IMR-90 (cell line): ENCODE data around the gene ARHGAP23. TPM values are rescaled to one million over a fixed set of nuclear protein-coding genes. Genes with fewer than 3 reads are reported as not detected.

Source experiments
- ATAC-seq: fragments of 200-7000 bp; cut with Tn5 transposase; 2 replicates; pipeline ENCODE4 v1.9.1; 2020; ENCODE audit warnings: low read depth, mild to moderate bottlenecking, moderate library complexity
- BruUV-seq: library from RNA; stranded (reverse); fragments of 400-500 nt; replicated peaks from 2 replicates; lab custom pipeline; 2021; lab: Mats Ljungman, UMichigan
- CTCF ChIA-PET: fragments of 300-600 bp; formaldehyde crosslinking; extraction: SDS; loops from one replicate; lab custom pipeline; 2021; ENCODE audit warnings: antibody characterized with exemption; lab: Yijun Ruan, JAX
- POLR2A ChIA-PET: fragments of 300-600 bp; sonication (Branson Sonifier 250); formaldehyde crosslinking; loops from one replicate; lab custom pipeline; 2022; ENCODE audit warnings: antibody characterized with exemption; ENCODE audit not compliant: unreplicated experiment; lab: Charles Lee
- DNase-seq: peaks from one replicate; pipeline ENCODE4 v3.0.0; 2013
- H2AFZ ChIP-seq: replicated peaks from 2 replicates; pipeline ENCODE3; 2013; ENCODE audit warnings: low read length, mild to moderate bottlenecking; ENCODE audit not compliant: poor library complexity
- H2AK5ac ChIP-seq: 2 replicates; pipeline ENCODE4 v1.6.1; 2013; ENCODE audit warnings: low read depth, low read length, inconsistent platforms
- H2AK9ac ChIP-seq: replicated peaks from 2 replicates; pipeline ENCODE3; 2013; ENCODE audit warnings: mild to moderate bottlenecking, low read depth, low read length, moderate library complexity; ENCODE audit not compliant: poor library complexity
- H2BK120ac ChIP-seq: 2 replicates; pipeline ENCODE4 v1.6.1; 2013; ENCODE audit warnings: low read depth, low read length, inconsistent platforms
- H2BK15ac ChIP-seq: 3 replicates; pipeline ENCODE4 v1.6.1; 2013; ENCODE audit warnings: low read depth, low read length, inconsistent platforms
- H2BK20ac ChIP-seq: 2 replicates; pipeline ENCODE4 v1.6.1; 2013; ENCODE audit warnings: low read depth, mild to moderate bottlenecking, inconsistent platforms, low read length, moderate library complexity
- H2BK5ac ChIP-seq: 2 replicates; pipeline ENCODE4 v1.6.1; 2013; ENCODE audit warnings: mild to moderate bottlenecking, low read depth, low read length, inconsistent platforms; ENCODE audit not compliant: poor library complexity, severe bottlenecking
- H3K14ac ChIP-seq: replicated peaks from 2 replicates; pipeline ENCODE4 v1.6.1; 2013; ENCODE audit warnings: low read depth, low read length, inconsistent platforms
- H3K18ac ChIP-seq: 2 replicates; pipeline ENCODE4 v1.6.1; 2013; ENCODE audit warnings: low read depth, low read length, control low read depth
- H3K23ac ChIP-seq: 2 replicates; pipeline ENCODE4 v1.6.1; 2013; ENCODE audit warnings: low read depth, low read length, inconsistent platforms
- H3K27ac ChIP-seq: 2 replicates; pipeline ENCODE4 v1.5.1; 2013; ENCODE audit warnings: mild to moderate bottlenecking, control low read depth, low read length; ENCODE audit not compliant: insufficient read depth
- H3K27me3 ChIP-seq: 2 replicates; pipeline ENCODE4 v1.6.1; 2013; ENCODE audit warnings: low read length; ENCODE audit not compliant: control insufficient read depth, insufficient read depth
- H3K36me3 ChIP-seq: 2 replicates; pipeline ENCODE4 v1.6.1; 2013; ENCODE audit warnings: low read length, mixed read lengths; ENCODE audit not compliant: control insufficient read depth, insufficient read depth
- H3K4ac ChIP-seq: 2 replicates; pipeline ENCODE4 v1.6.1; 2013; ENCODE audit warnings: low read depth, low read length, inconsistent platforms
- H3K4me1 ChIP-seq: 2 replicates; pipeline ENCODE4 v1.6.1; 2013; ENCODE audit warnings: low read length, mixed read lengths; ENCODE audit not compliant: control insufficient read depth, insufficient read depth
- H3K4me2 ChIP-seq: 2 replicates; pipeline ENCODE4 v1.6.1; 2013; ENCODE audit warnings: low read depth, mild to moderate bottlenecking, control low read depth, low read length, moderate library complexity
- H3K4me3 ChIP-seq: 2 replicates; pipeline ENCODE4 v1.5.1; 2013; ENCODE audit warnings: low read depth, mild to moderate bottlenecking, control low read depth, low read length, moderate library complexity; ENCODE audit not compliant: insufficient read depth
- H3K56ac ChIP-seq: 2 replicates; pipeline ENCODE4 v1.6.1; 2013; ENCODE audit warnings: low read length, inconsistent platforms; ENCODE audit not compliant: insufficient read depth; ENCODE audit errors: extremely low read depth
- H3K79me1 ChIP-seq, 2 experiments: 2 replicates each; pipeline ENCODE4 v1.6.1; 2013; ENCODE audit warnings: low read length in 2 of 2, inconsistent platforms in 1 of 2, low read depth in 1 of 2
- H3K9ac ChIP-seq: 2 replicates; pipeline ENCODE4 v1.6.1; 2013; ENCODE audit warnings: low read depth, low read length, control low read depth
- H3K9me1 ChIP-seq: 2 replicates; pipeline ENCODE4 v1.6.1; 2013; ENCODE audit warnings: low read length, inconsistent platforms; ENCODE audit not compliant: insufficient read depth
- H3K9me3 ChIP-seq: 2 replicates; pipeline ENCODE4 v1.6.1; 2013; ENCODE audit warnings: low read length; ENCODE audit not compliant: control insufficient read depth, insufficient read depth
- H4K20me1 ChIP-seq: 2 replicates; pipeline ENCODE4 v1.6.1; 2013; ENCODE audit warnings: low read length, inconsistent platforms; ENCODE audit not compliant: insufficient read depth
- H4K5ac ChIP-seq: 2 replicates; pipeline ENCODE4 v1.6.1; 2013; ENCODE audit warnings: mild to moderate bottlenecking, low read depth, low read length, control low read depth
- H4K8ac ChIP-seq, 2 experiments: 2 replicates each; pipeline ENCODE4 v1.6.1; 2013; ENCODE audit warnings: low read depth in 2 of 2, low read length in 2 of 2, control low read depth in 1 of 2, inconsistent platforms in 1 of 2
- H4K91ac ChIP-seq: 2 replicates; pipeline ENCODE4 v1.6.1; 2013; ENCODE audit warnings: low read depth, low read length, inconsistent platforms; ENCODE audit not compliant: insufficient read depth
- BHLHE40 ChIP-seq: fragments of 150-350 bp; IDR thresholded peaks from 2 replicates; pipeline ENCODE4 v1.6.1; 2016; ENCODE audit warnings: mild to moderate bottlenecking, low read depth, low read length
- CEBPB ChIP-seq: IDR thresholded peaks from 2 replicates; pipeline ENCODE4 v1.6.1; 2012; ENCODE audit warnings: low read depth, low read length, improper control_type of control experiment
- CHD1 ChIP-seq: IDR thresholded peaks from 2 replicates; pipeline ENCODE4 v1.6.1; 2012; ENCODE audit warnings: low read depth, low read length, improper control_type of control experiment
- CTCF ChIP-seq: conservative IDR thresholded peaks from 2 replicates; pipeline ENCODE4 v1.5.1; 2012; ENCODE audit warnings: mild to moderate bottlenecking, low read depth, low read length, improper control_type of control experiment
- ELK1 ChIP-seq: fragments of 150-350 bp; IDR thresholded peaks from 2 replicates; pipeline ENCODE4 v1.6.1; 2016; ENCODE audit warnings: low read depth, mild to moderate bottlenecking, low read length, moderate library complexity, borderline replicate concordance
- FOS ChIP-seq: fragments of 150-350 bp; IDR thresholded peaks from 2 replicates; pipeline ENCODE4 v1.6.1; 2016; ENCODE audit warnings: low read depth, low read length
- MAFK ChIP-seq: IDR thresholded peaks from 2 replicates; pipeline ENCODE4 v1.6.1; 2012; ENCODE audit warnings: low read depth, low read length, improper control_type of control experiment
- MAZ ChIP-seq: IDR thresholded peaks from 2 replicates; pipeline ENCODE4 v1.6.1; 2012; ENCODE audit warnings: low read depth, mild to moderate bottlenecking, low read length, improper control_type of control experiment, moderate library complexity, borderline replicate concordance
- MXI1 ChIP-seq: IDR thresholded peaks from 2 replicates; pipeline ENCODE4 v1.6.1; 2012; ENCODE audit warnings: low read depth, mild to moderate bottlenecking, low read length, moderate library complexity, borderline replicate concordance
- NFE2L2 ChIP-seq: fragments of 150-350 bp; IDR thresholded peaks from 2 replicates; pipeline ENCODE4 v1.6.1; 2016; ENCODE audit warnings: low read depth, mild to moderate bottlenecking, low read length
- POLR2A ChIP-seq: IDR thresholded peaks from 2 replicates; pipeline ENCODE4 v1.6.1; 2012; ENCODE audit warnings: mild to moderate bottlenecking, low read depth, low read length
- RAD21 ChIP-seq: IDR thresholded peaks from 2 replicates; pipeline ENCODE4 v1.6.1; 2012; ENCODE audit warnings: low read length, improper control_type of control experiment
- RCOR1 ChIP-seq: IDR thresholded peaks from 2 replicates; pipeline ENCODE4 v1.6.1; 2012; ENCODE audit warnings: mild to moderate bottlenecking, low read length, improper control_type of control experiment; ENCODE audit not compliant: insufficient replicate concordance
- RFX5 ChIP-seq: IDR thresholded peaks from 2 replicates; pipeline ENCODE4 v1.8.0; 2012; ENCODE audit warnings: low read depth, mild to moderate bottlenecking, low read length, moderate library complexity
- SMC3 ChIP-seq: fragments of 150-350 bp; IDR thresholded peaks from 2 replicates; pipeline ENCODE4 v1.6.1; 2016; ENCODE audit warnings: low read depth, mild to moderate bottlenecking, antibody characterized with exemption, low read length, moderate library complexity
- USF2 ChIP-seq: fragments of 150-350 bp; IDR thresholded peaks from 2 replicates; pipeline ENCODE4 v1.6.1; 2017; ENCODE audit warnings: mild to moderate bottlenecking, antibody characterized with exemption, low read length, low read depth
- WGBS, 2 experiments: methylation state at CpG; one replicate each; pipeline versions ENCODE4 v1.1.5 to v1.1.7; 2013; ENCODE audit warnings: missing lambda C conversion rate in 2 of 2; ENCODE audit not compliant: insufficient read length in 1 of 2; ENCODE audit errors: extremely low coverage in 2 of 2; 5-methylcytosine and 5-hydroxymethylcytosine counted together
- dilution Hi-C: fragments of 300-500 bp; cut with HindIII; formaldehyde crosslinking; loops from one replicate; pipeline ENCODE4 v1.14.3; 2018; ENCODE audit warnings: low sequenced_read_pairs; ENCODE audit not compliant: unreplicated experiment
- in situ Hi-C: fragments of 300-500 bp; cut with MboI; formaldehyde crosslinking; loops from 3 replicates; pipeline ENCODE4 v1.14.3; 2019; ENCODE audit warnings: low sequenced_read_pairs, inconsistent platforms, mixed read lengths
- intact Hi-C: fragments of 100-400 bp; cut with micrococcal nuclease; formaldehyde crosslinking; loops from 2 replicates; pipeline ENCODE4 v1.10.0; 2022
- polyA plus RNA-seq, 3 experiments: library from polyadenylated mRNA; depleted of rRNA; stranded (reverse); fragments of >200 nt; gene quantifications; 2 replicates each; pipeline ENCODE4 v1.2.3, GENCODE V29; 2012; ENCODE audit warnings: low replicate concordance in 1 of 3
- total RNA-seq: library from RNA; depleted of rRNA; stranded (reverse); fragments of >200 nt; gene quantifications from 2 replicates; pipeline ENCODE4 v1.2.3, GENCODE V29; 2012

Gene ARHGAP23
- total and polyA plus RNA-seq, 2 of the 4 experiments (the other 2 are of a cell fraction): 9.3 to 43.3 TPM

GRCh38 chr17:38557396-38557795, 129.1 kb downstream of the ARHGAP23 start:
- Histone ChIP-seq H2BK15ac (no peak overlapping the region), H3K14ac (no peak overlapping the region), H3K18ac (no peak overlapping the region), H2AK9ac (no peak overlapping the region), H4K5ac (no peak overlapping the region), H3K56ac (no peak overlapping the region), H3K36me3 (no peaks in the 10 kb centered on the region), H3K4ac (no peak overlapping the region), H3K4me3 (no peak overlapping the region), H3K9me1 (0 out of 2 replicates have a peak, but pooled peaks cover 2% of the 10 kb centered on the region), H3K27ac (no peak overlapping the region), H3K23ac (peak overlapping the region; percentile 10; the same call in 1 of the 2 replicates), H4K8ac (no peak overlapping the region), H2BK120ac (no peak overlapping the region), H2BK5ac (no peak overlapping the region), H3K9ac (no peak overlapping the region), H4K20me1 (peaks cover 8% of the 10 kb centered on the region; the same call in 1 of the 2 replicates), H3K4me2 (peak overlapping the region; percentile 84; the same call in 1 of the 2 replicates), H3K27me3 (peaks cover 69% of the 10 kb centered on the region), H2AFZ (peak overlapping the region; percentile 89), H4K91ac (no peak overlapping the region), H3K9me3 (peaks cover 5% of the 10 kb centered on the region; the same call in 1 of the 2 replicates), H3K4me1 (peaks cover 2% of the 10 kb centered on the region; the same call in 1 of the 2 replicates), H2BK20ac (no peak overlapping the region), H3K79me1 (no peaks in the 10 kb centered on the region), H2AK5ac (no peak overlapping the region)
- TF ChIP-seq SMC3 (no peak), MAFK (no peak), MXI1 (no peak), USF2 (no peak), CTCF (no peak), CEBPB (no peak), RAD21 (no peak), BHLHE40 (no peak), CHD1 (no peak), POLR2A (no peak), FOS (no peak), NFE2L2 (no peak), RFX5 (no peak), RCOR1 (no peak), ELK1 (no peak), MAZ (no peak)
- intact Hi-C loops (no loop called here), in situ Hi-C loops (no loop called here), dilution Hi-C loops (no loop called here)
- no TSS peak for BruUV-seq
- ChIA-PET POLR2A (no interaction called here), CTCF (interaction anchor here (0.5 to 1.8 kb wide), 13 partner anchors 9 to 239 kb away, joined by 3 to 17 read pairs (median 5); no protein-coding TSS in a partner anchor)
- DNase-seq: no peak
- WGBS, 2 experiments: 75% methylated on average over 1 of the region's 6 CpGs; no CpG with 5 or more reads in 1 of the 2 experiments
- ATAC-seq: no peak
